Ammon's horn (tissue), 1 donor: ENCODE measurements around the gene MAPK8.
A peak's percentile ranks its signal among the peaks of the same experiment; 100 is the strongest.
"Not testable (repeated sequence)": the region's sequence is repeated elsewhere in the genome, so short reads cannot be mapped to it uniquely, and the experiment has no call there.

Source experiments
- DNase-seq: peaks from one replicate; pipeline ENCODE4 v3.0.0-alpha.2; 2016; ENCODE audit warnings: low spot score

The MAPK8 gene

GRCh38 chr10:48306265-48306869 is at the start of gene MAPK8:
Gene MAPK8 (plus strand): TSS chr10:48306677. CDS start chr10:48401661, 94,984 bp downstream.
- peak; percentile 89 for DNase-seq

- no peak for DNase-seq
Measured at GRCh38 chr10:48257407-48257961, 49.0 kb upstream of the MAPK8 start.

- no peak for DNase-seq
Measured at GRCh38 chr10:48258105-48258504, 48.4 kb upstream of the MAPK8 start.

DNA sequence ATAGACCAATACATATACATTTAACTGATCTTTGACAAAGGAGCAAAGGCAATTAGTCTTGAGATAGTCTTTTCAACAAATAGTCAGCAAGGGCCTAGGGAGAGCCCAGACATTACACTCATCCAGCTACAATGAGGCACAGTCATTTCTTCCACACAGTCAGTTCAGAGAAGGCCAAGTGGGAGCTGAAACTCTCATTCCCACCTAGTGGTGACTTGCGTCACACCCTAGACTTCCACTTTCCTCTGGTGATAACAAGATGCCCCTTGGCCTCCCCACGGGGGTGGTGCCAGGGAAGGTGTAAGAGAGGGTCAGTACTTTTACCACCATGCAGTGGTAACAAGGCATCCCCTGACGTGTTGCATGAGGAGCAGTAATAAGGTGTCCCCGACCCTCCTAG is 39.9 kb upstream of the MAPK8 start:
- no peak for DNase-seq

DNA sequence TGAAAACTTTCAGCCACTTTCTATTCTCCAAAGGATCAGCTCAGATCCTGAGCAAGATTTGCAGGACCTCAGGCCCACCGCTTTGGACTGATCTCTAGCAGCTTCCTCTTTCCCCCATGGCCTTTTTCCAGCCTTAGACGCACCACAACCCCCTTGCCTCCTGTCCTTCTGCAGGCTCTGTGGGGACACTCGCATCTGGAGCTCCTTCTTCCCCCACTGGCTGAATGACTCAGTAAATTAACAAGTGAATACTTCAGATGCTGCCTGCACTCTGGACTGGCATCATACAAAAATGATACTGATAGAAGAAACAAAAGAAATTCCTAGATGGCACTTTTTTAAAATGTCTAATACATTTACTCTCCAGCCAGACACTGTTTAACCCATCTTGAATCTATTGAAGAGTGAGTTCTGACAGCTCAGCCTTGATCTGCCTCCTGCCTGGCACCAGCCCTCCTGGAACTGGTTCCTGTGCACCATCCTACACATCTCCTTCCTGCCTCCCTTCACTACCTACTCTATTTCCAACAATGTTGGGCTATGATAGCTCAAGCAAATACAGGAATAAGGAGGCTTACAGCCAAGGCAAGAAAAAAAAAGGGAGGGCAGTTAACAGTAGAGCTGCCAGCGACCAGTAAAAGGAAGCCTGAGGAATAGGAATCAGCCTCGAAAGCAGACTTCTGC is 35.3 kb upstream of the MAPK8 start:
- peak; percentile 52 for DNase-seq

DNA sequence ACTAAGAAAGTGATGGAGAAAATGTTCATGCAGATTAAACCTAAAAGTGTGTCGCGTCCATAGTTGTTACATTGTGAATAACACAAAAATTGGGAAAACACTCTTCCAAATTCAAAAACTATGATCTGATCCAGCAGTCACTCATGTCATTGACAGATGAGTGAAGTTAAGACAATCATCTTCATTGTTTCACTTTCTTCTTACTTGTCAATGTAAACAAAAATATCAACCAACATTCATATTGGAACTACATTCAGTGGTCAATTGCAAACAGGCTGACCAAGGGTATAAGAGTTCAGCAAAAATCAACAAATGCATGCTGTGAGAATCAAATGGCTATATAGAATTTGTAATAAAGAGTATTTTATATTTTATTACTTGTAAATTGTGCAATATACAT is 33.8 kb upstream of the MAPK8 start:
- DNase-seq: no peak

DNA sequence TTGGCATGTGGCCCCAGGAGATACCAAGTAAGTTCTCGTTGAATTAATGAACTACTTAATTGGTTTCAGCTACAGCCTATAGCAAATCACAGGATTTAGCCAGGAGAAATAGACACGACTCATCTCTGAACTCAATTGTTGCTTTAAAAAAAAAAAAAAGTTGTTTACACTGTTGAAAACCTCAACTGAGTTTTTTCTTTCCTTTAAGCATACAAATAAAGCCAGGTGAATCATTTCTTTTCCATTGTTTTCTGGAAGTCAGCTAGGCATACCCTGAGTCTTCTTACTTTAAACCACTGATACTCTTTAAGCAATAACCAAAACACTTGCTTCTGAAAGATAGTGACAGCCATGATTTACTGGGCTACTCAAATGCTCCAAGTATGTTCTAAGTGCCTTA is 32.7 kb upstream of the MAPK8 start:
- DNase-seq: no peak

GRCh38 chr10:48274636-48275035 is 31.8 kb upstream of the MAPK8 start, which contains the start of gene FRMPD2:
Gene FRMPD2 (minus strand): TSS chr10:48274696. CDS start chr10:48274567, 129 bp downstream.
- peak; percentile 34 for DNase-seq

GRCh38 chr10:48277093-48277492 is 29.4 kb upstream of the MAPK8 start:
- no peak for DNase-seq

GRCh38 chr10:48279081-48279751 is 27.3 kb upstream of the MAPK8 start:
- no peak for DNase-seq

GRCh38 chr10:48281697-48282096 is 24.8 kb upstream of the MAPK8 start:
- DNase-seq: not testable (repeated sequence)

- DNase-seq: no peak
Measured at GRCh38 chr10:48282829-48283228, 23.6 kb upstream of the MAPK8 start.

- DNase-seq: no peak
Measured at GRCh38 chr10:48284002-48284546, 22.4 kb upstream of the MAPK8 start.

DNA sequence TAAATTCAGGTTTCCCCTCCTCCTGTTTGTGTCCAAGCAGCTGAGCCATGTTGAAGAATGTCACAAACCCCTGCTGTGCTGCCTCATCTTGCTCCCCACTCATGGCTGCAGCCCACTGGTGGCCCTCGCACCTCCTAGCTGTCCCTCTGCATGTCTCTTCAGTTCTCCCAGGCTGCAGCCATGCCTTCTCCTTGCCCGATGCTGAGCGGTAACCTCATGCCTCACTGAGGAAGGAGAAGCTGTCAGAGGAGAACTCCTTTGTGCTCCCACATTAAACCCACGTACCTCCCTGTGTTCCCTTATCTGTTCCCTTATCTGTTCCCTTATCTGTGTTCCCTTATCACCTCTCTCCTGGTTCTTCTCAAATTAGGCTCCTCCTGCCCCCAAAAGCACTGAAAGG is 21.7 kb upstream of the MAPK8 start:
- no peak for DNase-seq

DNA sequence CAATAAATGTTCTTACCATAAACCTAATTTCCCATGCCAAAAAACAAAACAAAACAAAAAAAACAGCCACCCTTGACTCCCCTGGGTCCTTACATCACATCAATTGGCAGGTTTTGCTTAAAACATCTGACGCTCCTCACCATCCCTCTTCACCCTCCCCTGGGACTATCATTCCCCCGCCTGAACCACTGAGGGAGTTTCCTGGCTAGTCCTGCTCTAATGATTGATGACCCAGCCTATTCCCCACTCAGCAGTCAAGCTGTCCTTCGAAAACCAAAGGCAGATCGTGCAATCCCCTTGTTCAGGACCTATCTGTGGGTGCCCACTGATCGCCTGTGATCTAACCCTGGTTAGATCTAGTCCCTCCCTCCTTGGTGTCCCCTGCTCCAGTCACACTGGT is 20.8 kb upstream of the MAPK8 start:
- no peak for DNase-seq

DNA sequence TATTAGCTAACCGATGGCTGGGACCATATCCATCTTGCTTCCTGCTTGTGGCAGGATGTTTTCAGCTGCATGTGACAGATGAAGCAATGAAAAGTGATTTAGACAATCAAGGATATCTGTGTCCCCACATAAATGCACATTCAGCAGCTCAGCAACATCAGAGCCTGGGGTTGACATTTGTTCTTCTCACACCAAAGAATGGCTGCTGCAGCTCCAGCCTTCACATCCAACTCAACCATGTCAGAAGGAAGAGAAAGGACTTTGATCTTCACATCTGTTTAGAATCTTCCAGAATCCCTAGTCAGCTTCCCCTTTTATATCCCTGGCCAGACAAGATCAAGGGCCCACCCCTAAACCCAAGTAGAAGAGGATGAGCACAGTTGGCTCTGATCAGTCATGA is 20.1 kb upstream of the MAPK8 start:
- DNase-seq: no peak

GRCh38 chr10:48287417-48288391 is 18.8 kb upstream of the MAPK8 start:
- DNase-seq: peak; percentile 89

GRCh38 chr10:48288661-48289060 is 17.8 kb upstream of the MAPK8 start:
- DNase-seq: no peak

GRCh38 chr10:48289501-48290238 is 16.8 kb upstream of the MAPK8 start:
- DNase-seq: peak; percentile 80

GRCh38 chr10:48290286-48290685 is 16.2 kb upstream of the MAPK8 start:
- no peak for DNase-seq

GRCh38 chr10:48291190-48291589 is 15.3 kb upstream of the MAPK8 start:
- DNase-seq: no peak
